HepG2 (cell line): Measurements from ENCODE around the gene RSKR. TPM values are rescaled to one million over a fixed set of nuclear protein-coding genes. Genes with fewer than 3 reads are reported as not detected.

Experiments
- ATAC-seq: fragments of 200-7000 bp; cut with Tn5 transposase; 3 replicates; pipeline ENCODE4 v1.9.1; 2020; ENCODE audit warnings: mild to moderate bottlenecking, moderate library complexity
- BruUV-seq: library from RNA; stranded (reverse); fragments of 400-500 nt; replicated peaks from 2 replicates; lab custom pipeline; 2021; lab: Mats Ljungman, UMichigan
- CTCF ChIA-PET: fragments of 300-600 bp; formaldehyde crosslinking; extraction: SDS; loops from one replicate; lab custom pipeline; 2021; ENCODE audit warnings: low total read pairs, inconsistent platforms, low intra/inter-chr PET ratio; lab: Yijun Ruan, JAX
- POLR2A ChIA-PET: fragments of 350-600 bp; sonication (Branson Sonifier 250); formaldehyde crosslinking; loops from one replicate; lab custom pipeline; 2020; ENCODE audit warnings: antibody characterized with exemption, inconsistent platforms; lab: Yijun Ruan, JAX
- DNase-seq: peaks from one replicate; pipeline ENCODE4 v3.0.0-alpha.2; 2015; ENCODE audit warnings: low spot score
- FAIRE-seq: peaks from 3 replicates; lab custom pipeline; 2011; peaks lifted over from hg19 to GRCh38; lab: Jason Lieb, UNC
- H2AFZ ChIP-seq: one replicate; pipeline ENCODE4 v1.6.1; 2011; ENCODE audit warnings: low read length, inconsistent platforms
- H3K27ac ChIP-seq: fragments of 300-600 bp; 3 replicates; pipeline ENCODE4 v1.8.0; 2011; ENCODE audit warnings: mixed run types, mild to moderate bottlenecking, mixed read lengths, low read length, inconsistent platforms; ENCODE audit not compliant: insufficient read depth; ENCODE audit errors: extremely low read length
- H3K27me3 ChIP-seq, 2 experiments: fragments of 200-600 bp in 1 of 2; 2 replicates in 1 of 2; 3 replicates in 1 of 2; pipeline versions ENCODE4 v1.6.0 to v1.8.0; 2011; ENCODE audit warnings: low read length in 2 of 2, mild to moderate bottlenecking in 2 of 2, moderate library complexity in 2 of 2, inconsistent platforms in 1 of 2; ENCODE audit not compliant: insufficient read depth in 2 of 2, control insufficient read depth in 1 of 2
- H3K36me3 ChIP-seq, 2 experiments: fragments of 200-600 bp in 1 of 2; replicated peaks in 1 of 2; 2 replicates in 1 of 2; 3 replicates in 1 of 2; pipeline versions ENCODE4 v1.5.1 to v1.8.0; 2011; ENCODE audit warnings: low read length in 2 of 2, inconsistent platforms in 1 of 2; ENCODE audit not compliant: insufficient read depth in 2 of 2, control insufficient read depth in 1 of 2
- H3K4me1 ChIP-seq: 2 replicates; pipeline ENCODE4 v1.5.1; 2012; ENCODE audit warnings: low read length, inconsistent platforms; ENCODE audit not compliant: insufficient read depth
- H3K4me2 ChIP-seq: 2 replicates; pipeline ENCODE4 v1.6.0; 2011; ENCODE audit warnings: low read depth, low read length, inconsistent platforms
- H3K4me3 ChIP-seq, 3 experiments: fragments of 200-600 bp in 1 of 3; sonication (generic), shearing (Covaris generic) in 1 of 3; replicated peaks in 1 of 3; 2 replicates each; pipeline ENCODE4 v1.5.1; 2011 to 2016; ENCODE audit warnings: low read length in 3 of 3, inconsistent platforms in 2 of 3, low read depth in 2 of 3, mild to moderate bottlenecking in 2 of 3, control low read depth in 1 of 3, mixed read lengths in 1 of 3; ENCODE audit not compliant: insufficient read depth in 1 of 3
- H3K79me2 ChIP-seq: one replicate; pipeline ENCODE4 v1.6.1; 2011; ENCODE audit warnings: low read length, inconsistent platforms; ENCODE audit not compliant: insufficient read depth
- H3K9ac ChIP-seq: 2 replicates; pipeline ENCODE4 v1.6.0; 2011; ENCODE audit warnings: mild to moderate bottlenecking, low read depth, low read length, inconsistent platforms; ENCODE audit not compliant: insufficient read depth
- H3K9me3 ChIP-seq: 2 replicates; pipeline ENCODE4 v1.5.1; 2012; ENCODE audit warnings: mild to moderate bottlenecking, low read length
- H4K20me1 ChIP-seq: 2 replicates; pipeline ENCODE4 v1.6.0; 2011; ENCODE audit warnings: inconsistent platforms, mild to moderate bottlenecking, low read length, moderate library complexity; ENCODE audit not compliant: insufficient read depth
- HMGA1 ChIP-seq: sonication (generic); formaldehyde crosslinking; conservative IDR thresholded peaks from 2 replicates; pipeline ENCODE4 v1.4.0; 2020; ENCODE audit warnings: missing genetic modification reagents
- KLF15 ChIP-seq: sonication (generic); formaldehyde crosslinking; IDR thresholded peaks from 2 replicates; pipeline ENCODE4 v1.8.1; 2023; ENCODE audit warnings: borderline replicate concordance, mild to moderate bottlenecking, inconsistent platforms, missing genetic modification reagents, mixed read lengths
- MZF1 ChIP-seq: sonication (generic); formaldehyde crosslinking; IDR thresholded peaks from 2 replicates; pipeline ENCODE4 v1.8.1; 2023; ENCODE audit warnings: mild to moderate bottlenecking, missing genetic modification reagents, borderline replicate concordance
- SMAD9 ChIP-seq: sonication (generic); formaldehyde crosslinking; IDR thresholded peaks from 2 replicates; pipeline ENCODE4 v1.5.1; 2020; ENCODE audit warnings: mild to moderate bottlenecking, missing genetic modification reagents
- STAG1 ChIP-seq: sonication (generic); formaldehyde crosslinking; IDR thresholded peaks from 2 replicates; pipeline ENCODE4 v1.4.0; 2020; ENCODE audit warnings: missing genetic modification reagents
- ZNF572 ChIP-seq: sonication (generic); formaldehyde crosslinking; IDR thresholded peaks from 2 replicates; pipeline ENCODE4 v1.5.1; 2020; ENCODE audit warnings: mild to moderate bottlenecking, missing genetic modification reagents
- WGBS: methylation state at CpG from one replicate; pipeline ENCODE4 v1.1.6; 2017; ENCODE audit warnings: low lambda C conversion rate; 5-methylcytosine and 5-hydroxymethylcytosine counted together
- in situ Hi-C: cut with HindIII; loops from 2 replicates; pipeline ENCODE4 v1.10.0; 2017; ENCODE audit warnings: low pct_unique_long_range_greater_than_20kb; ENCODE audit not compliant: extremely low pct_ligation_motif_present
- intact Hi-C: fragments of 100-400 bp; cut with micrococcal nuclease; formaldehyde crosslinking; loops from one replicate; pipeline ENCODE4 v1.10.0; 2022; ENCODE audit not compliant: unreplicated experiment
- polyA plus RNA-seq, 8 experiments: library from polyadenylated mRNA; depleted of rRNA in 3 of 8; stranded (reverse) in 7 of 8; unstranded in 1 of 8; fragments of >200 nt; fragmentation: Illumina TruSeq in 4 of 8; extraction: Trizol in 4 of 8; gene quantifications; 2 replicates each; pipeline versions ENCODE4 v1.2.1 to v1.2.3, GENCODE V29; 2011 to 2016; ENCODE audit warnings: low read depth in 4 of 8, missing spikeins in 1 of 8, mixed read lengths in 1 of 8; ENCODE audit not compliant: insufficient read depth in 1 of 8
- total RNA-seq, 5 experiments: library from RNA; depleted of rRNA; stranded (reverse); fragments of >200 nt; fragmentation: Illumina TruSeq; extraction: Trizol; gene quantifications; 2 replicates each; pipeline ENCODE4 v1.2.3, GENCODE V29; 2016; ENCODE audit warnings: low read depth in 1 of 5
- TF ChIP-seq, protein P1 (sequence below): sonication (generic); formaldehyde crosslinking; IDR thresholded peaks from 2 replicates; pipeline ENCODE4 v1.9.0; 2021; ENCODE audit warnings: missing genetic modification reagents, borderline replicate concordance

Gene RSKR
- total and polyA plus RNA-seq, 2 of the 13 experiments (the other 11 are each of a cell fraction or from before 2014, with no cell fraction given) = 5.0 to 10.4 TPM

DNA sequence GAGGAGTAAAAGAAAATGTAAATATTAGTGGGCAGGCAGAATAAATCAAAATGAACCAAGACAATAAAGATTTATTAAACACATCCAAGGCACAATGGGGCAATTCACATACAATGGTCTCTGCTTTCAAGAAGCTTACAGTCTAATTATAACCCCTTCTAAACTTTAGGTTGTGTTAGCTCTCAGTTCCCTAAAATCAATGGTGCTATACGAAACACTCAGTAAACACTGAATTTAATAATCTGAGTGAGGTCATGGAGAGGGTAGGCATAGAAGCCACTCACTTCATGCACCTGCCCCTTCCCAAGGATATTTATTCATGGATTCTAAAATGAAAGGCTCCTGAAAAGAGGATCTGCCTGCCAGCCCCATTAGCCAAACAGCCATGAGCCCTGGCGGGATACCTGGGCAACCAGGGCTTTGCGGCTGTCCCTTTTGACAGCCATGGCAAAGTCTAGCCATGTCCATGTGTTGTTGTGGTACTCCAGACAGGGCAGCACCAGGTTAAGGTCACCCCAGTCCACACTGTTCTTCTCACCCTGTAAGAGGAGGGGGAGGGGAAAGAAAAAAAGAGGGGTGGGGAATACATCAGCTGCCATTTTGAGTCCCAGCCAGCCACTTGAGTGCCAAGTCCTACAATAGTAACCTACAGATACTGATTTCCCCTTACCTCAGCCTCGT, 1.4 kb upstream of the RSKR start:
- H3K9ac ChIP-seq = no peak overlapping the region
- CTCF ChIA-PET = interaction anchor here (0.9 kb wide), 1 partner anchor 67 kb away, joined by 3 read pairs; no protein-coding TSS in a partner anchor
- intact Hi-C loops = no loop called here
- H3K4me3 ChIP-seq = no peak overlapping the region
- in situ Hi-C loops = no loop called here
- H3K36me3 ChIP-seq = peaks cover 43 to 67% of the 10 kb centered on the region in 2 experiments
- 96% methylated on average over 4 of the region's 4 CpGs for WGBS
- ATAC-seq (no peak), DNase-seq (no peak), FAIRE-seq (no peak)
- H3K9me3 ChIP-seq = no peaks in the 10 kb centered on the region
- H3K27ac ChIP-seq = no peak overlapping the region
- TF ChIP-seq ZNF572 (CRISPR knock-in tag) = no peak
- TF ChIP-seq KLF15 (CRISPR knock-in tag) = no peak
- TF ChIP-seq STAG1 (CRISPR knock-in tag) = no peak
- no peak for TF ChIP-seq SMAD9 (CRISPR knock-in tag)
- TF ChIP-seq, protein P1, sequence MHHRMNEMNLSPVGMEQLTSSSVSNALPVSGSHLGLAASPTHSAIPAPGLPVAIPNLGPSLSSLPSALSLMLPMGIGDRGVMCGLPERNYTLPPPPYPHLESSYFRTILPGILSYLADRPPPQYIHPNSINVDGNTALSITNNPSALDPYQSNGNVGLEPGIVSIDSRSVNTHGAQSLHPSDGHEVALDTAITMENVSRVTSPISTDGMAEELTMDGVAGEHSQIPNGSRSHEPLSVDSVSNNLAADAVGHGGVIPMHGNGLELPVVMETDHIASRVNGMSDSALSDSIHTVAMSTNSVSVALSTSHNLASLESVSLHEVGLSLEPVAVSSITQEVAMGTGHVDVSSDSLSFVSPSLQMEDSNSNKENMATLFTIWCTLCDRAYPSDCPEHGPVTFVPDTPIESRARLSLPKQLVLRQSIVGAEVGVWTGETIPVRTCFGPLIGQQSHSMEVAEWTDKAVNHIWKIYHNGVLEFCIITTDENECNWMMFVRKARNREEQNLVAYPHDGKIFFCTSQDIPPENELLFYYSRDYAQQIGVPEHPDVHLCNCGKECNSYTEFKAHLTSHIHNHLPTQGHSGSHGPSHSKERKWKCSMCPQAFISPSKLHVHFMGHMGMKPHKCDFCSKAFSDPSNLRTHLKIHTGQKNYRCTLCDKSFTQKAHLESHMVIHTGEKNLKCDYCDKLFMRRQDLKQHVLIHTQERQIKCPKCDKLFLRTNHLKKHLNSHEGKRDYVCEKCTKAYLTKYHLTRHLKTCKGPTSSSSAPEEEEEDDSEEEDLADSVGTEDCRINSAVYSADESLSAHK (CRISPR knock-in tag) = no peak
- TF ChIP-seq MZF1 (CRISPR knock-in tag) = no peak
- TF ChIP-seq HMGA1 = no peak
- no peaks in the 10 kb centered on the region for H3K79me2 ChIP-seq
- POLR2A ChIA-PET = no interaction called here
- H3K4me1 ChIP-seq = no peaks in the 10 kb centered on the region
- H3K4me2 ChIP-seq = no peak overlapping the region
- no peaks in the 10 kb centered on the region for H4K20me1 ChIP-seq
- H2AFZ ChIP-seq = no peak overlapping the region
- H3K27me3 ChIP-seq = no peaks in the 10 kb centered on the region
- no TSS peak for BruUV-seq
